CD4-positive, alpha-beta T cell treated with Interferon alpha-2 for 1 hour (primary cell): ENCODE data around the gene GZMM.
A peak's percentile ranks its signal among the peaks of the same experiment; 100 is the strongest.
"Not testable (repeated sequence)": the region's sequence is repeated elsewhere in the genome, so short reads cannot be mapped to it uniquely, and the experiment has no call there.

ENCODE experiments used
- DNase-seq, 2 donors: peaks; one replicate each; pipeline ENCODE4 v3.0.0-alpha.2; 2020 to 2022

Gene GZMM

GRCh38 chr19:583968-584239 is 40.1 kb downstream of the GZMM start:
- no peak for DNase-seq

DNA sequence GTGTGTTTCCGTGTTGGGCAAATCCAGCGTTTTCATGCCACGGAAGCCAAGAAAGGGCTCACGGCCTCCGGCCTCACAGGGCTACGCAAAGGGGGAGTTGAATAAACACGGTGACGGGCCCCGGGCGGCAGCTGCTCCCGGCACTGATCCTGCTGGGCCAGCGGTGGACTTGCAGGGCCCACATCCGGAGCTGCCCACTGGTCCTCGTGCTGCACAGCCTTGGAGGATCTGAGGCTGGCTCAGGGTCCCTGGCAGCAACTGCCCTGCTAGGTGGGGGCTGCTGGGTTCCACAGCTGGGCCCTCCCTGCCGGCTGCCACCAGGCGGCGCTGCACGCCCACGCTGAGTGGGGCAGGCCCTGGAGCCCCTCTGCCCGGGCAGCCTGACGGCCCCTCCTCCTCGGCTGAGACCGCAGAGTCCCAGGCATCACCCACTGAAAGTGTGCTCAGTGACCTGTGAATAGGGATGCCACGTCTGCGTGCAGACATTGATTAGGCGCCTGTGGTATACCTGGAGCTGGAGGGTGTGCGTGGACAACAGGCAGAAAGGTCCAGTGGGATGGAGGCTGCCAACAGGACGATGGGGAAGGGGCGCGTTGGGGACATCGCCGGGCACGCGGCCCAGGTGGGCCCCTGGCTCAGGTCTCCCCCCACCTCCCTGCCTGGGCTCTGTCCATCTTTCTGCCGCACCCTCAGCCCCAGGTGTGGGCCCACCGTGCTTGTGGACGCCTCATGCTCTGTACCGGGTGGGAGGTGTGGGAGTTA is 40.6 kb downstream of the GZMM start:
- DNase-seq: peak; percentile 62 to 74

DNA sequence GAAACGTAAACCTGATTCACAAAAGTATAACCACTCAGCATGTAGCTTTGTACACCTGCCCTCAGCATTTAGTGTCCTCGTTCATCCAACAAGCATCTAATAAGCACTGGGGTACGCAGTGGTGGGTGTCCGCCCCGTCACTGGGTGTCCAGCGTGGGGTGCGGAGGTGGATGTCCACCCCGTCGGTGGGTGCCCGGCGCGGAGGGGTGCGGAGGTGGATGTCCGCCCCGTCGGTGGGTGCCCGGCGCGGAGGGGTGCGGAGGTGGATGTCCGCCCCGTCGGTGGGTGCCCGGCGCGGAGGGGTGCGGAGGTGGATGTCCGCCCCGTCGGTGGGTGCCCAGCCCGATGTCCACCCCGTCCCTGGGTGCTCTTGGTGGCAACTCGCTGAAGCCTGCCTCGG is 41.3 kb downstream of the GZMM start:
- not testable (repeated sequence) for DNase-seq

DNA sequence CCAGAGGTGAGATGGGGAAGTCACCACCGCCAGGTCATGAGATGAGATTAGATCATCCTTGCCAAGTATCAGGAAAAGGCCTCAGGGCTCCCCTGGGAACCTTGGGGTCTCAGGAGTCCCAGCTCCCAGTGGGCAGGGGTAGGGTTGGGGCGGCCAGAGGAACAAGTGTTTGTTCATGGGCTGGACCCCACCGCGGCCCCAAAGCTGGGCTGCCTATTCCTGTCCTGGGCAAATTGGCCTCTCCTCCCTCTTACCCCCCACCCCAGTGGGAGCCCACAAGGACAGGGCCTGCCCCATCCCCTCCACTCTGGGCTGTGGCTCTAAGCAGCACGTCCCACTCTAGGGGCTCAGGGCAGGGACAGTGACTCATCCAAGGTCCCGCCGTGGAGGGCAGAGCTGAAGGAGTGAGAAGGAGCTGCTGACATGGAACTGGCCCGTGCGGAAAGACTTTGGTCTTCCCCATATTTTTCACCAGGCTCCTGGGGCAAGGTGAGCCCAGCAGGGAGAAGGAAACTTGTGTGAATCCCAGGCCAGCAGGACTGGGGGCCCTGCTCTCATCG is 41.8 kb downstream of the GZMM start:
- DNase-seq: no peak

DNA sequence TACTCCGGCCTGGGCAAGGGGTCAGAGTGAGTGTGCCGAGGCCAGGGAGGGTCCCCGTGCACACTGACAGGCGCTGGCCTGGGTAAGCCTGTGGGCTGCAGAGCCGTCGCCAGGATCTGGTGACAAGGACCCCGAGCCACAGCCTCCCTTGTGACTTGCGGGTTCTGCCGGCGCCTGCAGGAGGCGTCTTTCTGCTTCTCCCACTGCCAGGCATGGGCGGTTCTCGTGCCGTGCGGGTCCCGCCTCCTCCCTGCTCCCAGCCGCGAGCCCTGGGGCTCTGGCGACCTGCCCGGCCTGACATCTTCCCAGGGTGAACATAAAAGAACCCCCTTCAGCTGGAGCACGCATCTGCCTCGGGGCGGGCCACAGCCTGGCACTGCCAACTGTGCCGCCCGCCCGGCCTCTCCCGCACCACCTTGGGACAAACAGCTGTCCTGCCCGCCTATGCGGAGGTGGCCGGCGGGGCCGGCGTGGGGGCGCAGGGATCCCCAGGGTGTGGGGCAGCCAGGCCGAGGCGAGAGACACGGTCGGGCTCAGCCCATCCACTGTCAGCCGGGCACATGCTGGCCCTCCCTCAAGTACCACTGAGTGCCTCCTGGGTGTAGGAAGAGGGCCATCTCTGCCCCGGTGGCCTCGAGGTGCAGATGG is 44.4 kb downstream of the GZMM start:
- DNase-seq: peak; percentile 53 to 77

- no peak for DNase-seq
Measured at GRCh38 chr19:588741-589692, 45.2 kb downstream of the GZMM start.

DNA sequence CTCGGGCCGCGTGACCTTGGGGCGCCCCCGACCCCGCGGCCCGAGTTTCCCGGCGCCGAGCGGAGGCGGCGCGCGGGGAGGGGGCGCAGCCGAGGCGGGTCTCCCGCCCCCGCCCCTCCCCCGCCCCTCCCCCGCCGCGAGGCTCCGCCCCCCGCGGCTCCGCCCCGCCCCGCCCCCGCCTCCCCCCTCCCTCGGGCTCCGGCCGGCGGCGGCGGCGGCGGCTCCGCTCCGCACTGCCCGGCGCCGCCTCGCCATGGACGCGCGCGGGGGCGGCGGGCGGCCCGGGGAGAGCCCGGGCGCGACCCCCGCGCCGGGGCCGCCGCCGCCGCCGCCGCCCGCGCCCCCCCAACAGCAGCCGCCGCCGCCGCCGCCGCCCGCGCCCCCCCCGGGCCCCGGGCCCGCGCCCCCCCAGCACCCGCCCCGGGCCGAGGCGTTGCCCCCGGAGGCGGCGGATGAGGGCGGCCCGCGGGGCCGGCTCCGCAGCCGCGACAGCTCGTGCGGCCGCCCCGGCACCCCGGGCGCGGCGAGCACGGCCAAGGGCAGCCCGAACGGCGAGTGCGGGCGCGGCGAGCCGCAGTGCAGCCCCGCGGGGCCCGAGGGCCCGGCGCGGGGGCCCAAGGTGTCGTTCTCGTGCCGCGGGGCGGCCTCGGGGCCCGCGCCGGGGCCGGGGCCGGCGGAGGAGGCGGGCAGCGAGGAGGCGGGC is 46.0 kb downstream of the GZMM start, which contains the start of gene HCN2:
TSS of gene HCN2 (plus strand) at position 189 of the 703 bp plus-strand sequence. CDS start at position 254, 65 bp downstream.
- DNase-seq: no peak

- peak in 1 of 2 donors; percentile 40 for DNase-seq
Measured at GRCh38 chr19:590396-590745, 46.5 kb downstream of the GZMM start.

- no peak for DNase-seq
Measured at GRCh38 chr19:590750-591098, 46.9 kb downstream of the GZMM start.

DNA sequence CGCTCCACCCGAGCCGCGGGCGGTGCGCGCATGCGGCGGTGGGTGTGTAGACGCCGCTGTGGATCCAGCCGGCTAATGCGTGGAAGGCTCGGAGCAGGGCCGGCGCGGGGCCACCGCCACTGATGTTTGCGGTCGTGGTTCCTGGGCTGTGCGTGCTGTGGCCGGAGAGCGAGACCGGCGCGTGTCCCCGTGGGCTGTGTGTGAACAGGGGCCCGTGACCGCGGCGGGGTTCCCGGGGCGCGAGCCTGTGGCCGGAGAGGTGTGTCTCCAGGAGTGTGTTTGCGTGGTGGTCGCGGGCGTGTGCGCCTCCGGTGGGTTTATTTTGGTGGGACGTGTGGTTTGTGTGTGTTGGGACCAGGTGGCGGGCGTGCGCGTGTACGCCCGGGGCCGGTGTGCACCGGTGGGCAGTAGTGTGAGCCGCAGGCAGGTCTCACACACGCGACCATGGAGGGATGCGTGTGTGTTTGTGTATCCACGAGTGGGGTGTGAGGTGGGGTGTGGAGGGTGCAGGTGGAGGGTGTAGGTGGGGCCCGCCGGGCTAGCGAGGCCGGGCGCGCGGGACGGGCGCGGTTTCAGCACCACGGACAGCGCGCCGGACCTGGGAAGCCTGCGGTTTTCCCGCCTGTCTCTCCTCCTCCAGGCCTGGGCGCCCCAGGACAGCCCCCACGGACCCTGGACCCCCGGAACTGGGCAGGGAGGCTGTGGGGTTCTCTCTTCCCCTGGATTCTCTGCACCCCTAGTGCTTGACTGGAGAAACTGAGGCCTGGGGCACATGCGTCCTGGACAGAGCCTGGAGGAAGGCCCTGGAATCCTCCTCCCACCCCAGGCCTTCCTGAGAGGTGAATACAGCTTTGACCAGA is 47.5 kb downstream of the GZMM start:
- DNase-seq: no peak

- no peak for DNase-seq
Measured at GRCh38 chr19:592101-592500, 48.2 kb downstream of the GZMM start.

- no peak for DNase-seq
Measured at GRCh38 chr19:593055-593454, 49.2 kb downstream of the GZMM start.

GRCh38 chr19:593505-593904 is 49.7 kb downstream of the GZMM start:
- DNase-seq: no peak

GRCh38 chr19:594265-594870 is 50.5 kb downstream of the GZMM start:
- DNase-seq: no peak

DNA sequence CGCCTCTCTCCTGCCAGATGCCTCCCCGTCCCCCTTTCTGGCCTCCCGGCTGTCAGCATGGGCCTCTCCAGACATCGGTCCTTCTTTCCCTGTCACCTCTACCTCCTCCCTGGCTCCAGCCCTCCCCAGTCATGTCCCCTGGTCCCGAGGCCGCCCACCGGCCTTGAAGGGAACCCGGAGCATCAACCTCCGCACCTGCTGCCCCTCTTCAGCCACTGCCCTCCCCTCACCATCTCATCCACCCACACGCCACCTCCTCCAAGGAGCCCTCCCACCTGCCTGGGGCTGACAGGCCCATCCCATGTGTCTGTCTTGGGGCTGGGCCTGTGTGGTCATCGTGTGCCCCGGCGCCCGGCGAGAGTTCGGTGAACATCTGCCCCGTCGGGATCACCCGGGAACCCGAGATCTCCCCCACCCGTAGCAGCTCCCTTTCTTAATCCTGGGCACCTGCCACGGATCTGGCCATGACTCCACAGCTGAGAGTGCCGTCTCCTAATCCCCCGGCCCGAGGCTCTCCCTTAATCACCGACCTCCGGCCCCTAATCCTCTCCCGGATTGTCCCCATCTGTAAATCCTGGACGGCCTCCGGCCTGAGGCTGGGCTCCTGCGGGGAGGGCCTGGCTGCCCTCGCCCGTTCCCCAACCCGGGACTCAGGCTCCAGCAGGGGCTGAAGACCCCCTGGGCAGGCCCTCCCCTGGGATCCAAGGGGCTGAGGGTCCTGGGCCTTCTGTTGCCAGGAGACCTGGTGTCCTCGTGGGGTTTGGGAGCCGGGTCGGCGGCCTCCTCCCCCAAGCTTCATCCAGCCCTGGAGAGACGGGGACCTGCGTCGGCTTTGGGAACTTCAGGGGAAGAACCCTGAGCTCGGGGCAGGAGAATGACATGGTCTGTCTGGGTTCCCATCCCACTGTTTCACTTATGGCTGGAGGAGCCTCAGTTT is 51.7 kb downstream of the GZMM start:
- no peak for DNase-seq

GRCh38 chr19:596263-596655 is 52.4 kb downstream of the GZMM start:
- no peak for DNase-seq

DNA sequence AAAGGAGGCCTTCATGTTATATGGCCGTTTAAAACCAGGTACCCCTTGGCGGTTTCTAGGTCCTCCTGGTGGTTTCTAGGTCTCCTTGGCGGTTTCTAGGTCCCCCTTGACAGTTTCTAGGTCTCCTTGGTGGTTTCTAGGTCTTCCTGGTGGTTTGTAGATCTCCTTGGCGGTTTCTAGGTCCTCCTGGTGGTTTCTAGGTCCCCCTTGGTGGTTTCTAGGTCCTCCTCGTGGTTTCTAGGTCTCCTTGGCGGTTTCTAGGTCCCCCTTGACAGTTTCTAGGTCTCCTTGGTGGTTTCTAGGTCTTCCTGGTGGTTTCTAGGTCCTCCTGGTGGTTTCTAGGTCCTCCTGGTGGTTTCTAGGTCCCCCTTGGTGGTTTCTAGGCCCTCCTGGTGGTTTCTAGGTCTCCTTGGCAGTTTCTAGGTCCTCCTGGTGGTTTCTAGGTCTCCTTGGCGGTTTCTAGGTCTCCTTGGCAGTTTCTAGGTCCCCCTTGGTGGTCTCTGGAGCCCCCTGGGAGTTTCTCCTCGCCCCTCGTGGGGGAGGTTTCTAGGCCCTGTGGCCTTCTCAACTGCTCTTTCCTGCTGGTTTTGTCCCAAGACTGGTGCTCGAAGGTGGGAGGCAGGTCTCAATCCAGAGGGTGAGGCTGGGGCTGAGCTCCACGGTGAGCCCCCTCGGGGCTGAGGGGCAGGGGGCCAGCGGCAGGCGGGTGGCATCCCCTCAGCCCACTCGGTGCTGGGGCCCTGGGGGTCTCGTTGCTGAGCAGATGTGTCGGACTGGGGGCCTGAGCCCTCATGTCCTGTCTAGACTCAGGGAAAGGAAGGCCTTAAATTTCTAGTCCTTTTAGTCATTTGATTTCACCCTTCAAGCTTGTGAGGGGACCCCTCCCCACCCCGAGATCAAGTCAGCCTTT is 53.8 kb downstream of the GZMM start:
- DNase-seq: no peak
